B cell (primary cell): Measurements from ENCODE around the gene OR6K2. TPM values are rescaled to one million over a fixed set of nuclear protein-coding genes. Genes with fewer than 3 reads are reported as not detected.

Experiments used
- ATAC-seq: fragments of 200-7000 bp; cut with Tn5 transposase; one replicate; pipeline ENCODE4 v1.10.0; 2021; ENCODE audit warnings: low read depth, mild to moderate bottlenecking, moderate number of reproducible peaks, moderate library complexity
- CTCF ChIA-PET: fragments of 350-600 bp; sonication (Branson Sonifier 250); formaldehyde crosslinking; loops from one replicate; lab custom pipeline; 2021; ENCODE audit warnings: antibody characterized with exemption, inconsistent platforms; lab: Charles Lee
- POLR2A ChIA-PET: fragments of 350-600 bp; sonication (Branson Sonifier 250); formaldehyde crosslinking; loops from one replicate; lab custom pipeline; 2021; ENCODE audit warnings: antibody characterized with exemption; lab: Charles Lee
- DNase-seq: peaks from one replicate; pipeline ENCODE4 v3.0.0; 2013
- H2AFZ ChIP-seq: 2 replicates; pipeline ENCODE4 v1.6.1; 2012; ENCODE audit warnings: mild to moderate bottlenecking, low read depth, low read length; ENCODE audit not compliant: insufficient read depth, poor library complexity, severe bottlenecking
- H3K27ac ChIP-seq, 2 donors: 1 replicate in 1 of 2; 2 replicates in 1 of 2; pipeline ENCODE4 v1.5.1; 2012 to 2013; ENCODE audit warnings: low read length in 2 of 2, mild to moderate bottlenecking in 2 of 2, moderate library complexity in 1 of 2
- H3K27me3 ChIP-seq, 4 experiments: fragments of 200-600 bp in 1 of 4; sonication (generic) in 1 of 4; replicated peaks in 1 of 4; 1 replicate in 2 of 4; 2 replicates in 2 of 4; pipeline versions ENCODE4 v1.6.1 to v1.7.0; 2013 to 2016; ENCODE audit warnings: low read length in 3 of 4, mild to moderate bottlenecking in 2 of 4, mixed read lengths in 1 of 4, moderate library complexity in 1 of 4; ENCODE audit not compliant: insufficient read depth in 4 of 4, control insufficient read depth in 3 of 4; ENCODE audit errors: control extremely low read depth in 1 of 4
- H3K36me3 ChIP-seq, 2 experiments: replicated peaks in 1 of 2; 1 replicate in 1 of 2; 2 replicates in 1 of 2; pipeline versions ENCODE4 v1.6.1 to v1.7.1; 2013; ENCODE audit warnings: low read length in 1 of 2; ENCODE audit not compliant: insufficient read depth in 2 of 2, control insufficient read depth in 1 of 2; ENCODE audit errors: control extremely low read depth in 1 of 2, extremely low read depth in 1 of 2
- H3K4me1 ChIP-seq, 2 donors: fragments of 200-600 bp in 1 of 2; sonication (generic) in 1 of 2; 1 replicate in 1 of 2; 2 replicates in 1 of 2; pipeline versions ENCODE4 v1.5.1 to v1.6.1; 2013 to 2017; ENCODE audit warnings: low read length in 2 of 2; ENCODE audit not compliant: control insufficient read depth in 2 of 2, insufficient read depth in 2 of 2
- H3K4me2 ChIP-seq: replicated peaks from 2 replicates; pipeline ENCODE3; 2012; ENCODE audit warnings: mild to moderate bottlenecking, low read depth, low read length; ENCODE audit not compliant: poor library complexity, severe bottlenecking
- H3K4me3 ChIP-seq, 5 experiments: fragments of 200-600 bp in 1 of 5; sonication (generic) in 1 of 5; 1 replicate in 3 of 5; 2 replicates in 2 of 5; pipeline versions ENCODE4 v1.5.1 to v1.7.0; 2011 to 2016; ENCODE audit warnings: low read length in 4 of 5, mild to moderate bottlenecking in 4 of 5, low read depth in 2 of 5, control low read depth in 1 of 5, moderate library complexity in 1 of 5; ENCODE audit not compliant: insufficient read depth in 1 of 5; ENCODE audit errors: control extremely low read depth in 1 of 5, extremely low read depth in 1 of 5
- H3K79me2 ChIP-seq: fragments of 200-600 bp; sonication (generic); one replicate; pipeline ENCODE4 v1.6.0; 2016; ENCODE audit warnings: low read length; ENCODE audit not compliant: control insufficient read depth, insufficient read depth
- H3K9ac ChIP-seq: fragments of 200-600 bp; sonication (generic); 2 replicates; pipeline ENCODE4 v1.6.1; 2017; ENCODE audit warnings: mild to moderate bottlenecking, low read length, moderate library complexity
- H3K9me3 ChIP-seq, 3 donors: one replicate each; pipeline versions ENCODE4 v1.6.1 to v1.7.1; 2013; ENCODE audit warnings: low read length in 2 of 3; ENCODE audit not compliant: control insufficient read depth in 2 of 3, insufficient read depth in 1 of 3; ENCODE audit errors: control extremely low read depth in 1 of 3
- H4K20me1 ChIP-seq: 2 replicates; pipeline ENCODE4 v1.6.0; 2012; ENCODE audit warnings: mild to moderate bottlenecking, low read length; ENCODE audit not compliant: insufficient read depth, control insufficient read depth, poor library complexity, severe bottlenecking
- H3K27ac Mint-ChIP-seq: one replicate; pipeline ENCODE4 v1.8.0; 2021; ENCODE audit warnings: mixed read lengths
- H3K27me3 Mint-ChIP-seq: one replicate; pipeline ENCODE4 v1.8.0; 2021; ENCODE audit warnings: mixed read lengths
- H3K4me1 Mint-ChIP-seq: one replicate; pipeline ENCODE4 v1.8.0; 2021; ENCODE audit warnings: mixed read lengths
- H3K4me3 Mint-ChIP-seq: one replicate; pipeline ENCODE4 v1.8.0; 2021; ENCODE audit warnings: mixed read lengths
- H3K9me3 Mint-ChIP-seq: one replicate; pipeline ENCODE4 v1.8.0; 2022; ENCODE audit warnings: mixed read lengths; ENCODE audit not compliant: insufficient read depth
- CTCF ChIP-seq: fragments of 200-600 bp; IDR thresholded peaks from one replicate; pipeline ENCODE4 v1.8.0; 2022; ENCODE audit warnings: antibody characterized with exemption, mild to moderate bottlenecking
- EZH2 ChIP-seq: IDR thresholded peaks from 2 replicates; pipeline ENCODE4 v1.6.1; 2012; ENCODE audit warnings: borderline replicate concordance, low read depth, mild to moderate bottlenecking, moderate library complexity, low read length; ENCODE audit not compliant: insufficient read depth, poor library complexity, severe bottlenecking
- WGBS: methylation state at CpG from one replicate; pipeline ENCODE4 v1.1.5; 2013; ENCODE audit warnings: missing lambda C conversion rate; ENCODE audit not compliant: insufficient coverage; 5-methylcytosine and 5-hydroxymethylcytosine counted together
- intact Hi-C: fragments of 100-400 bp; cut with micrococcal nuclease; formaldehyde crosslinking; loops from one replicate; pipeline ENCODE4 v1.10.0; 2022
- polyA plus RNA-seq: library from polyadenylated mRNA; depleted of rRNA; stranded (reverse); fragments of >200 nt; gene quantifications from 2 replicates; pipeline ENCODE4 v1.2.3, GENCODE V29; 2012
- total RNA-seq, 2 donors: library from RNA; stranded (reverse); fragments of 120-200 nt in 1 of 2; gene quantifications; 1 replicate in 1 of 2; 2 replicates in 1 of 2; pipeline versions ENCODE4 v1.2.3 to v1.2.4, GENCODE V29; 2013 to 2022

Gene OR6K2
- total and polyA plus RNA-seq, 2 donors (not counting 1 experiment from before 2014, with no cell fraction given), result not detected

- TF ChIP-seq EZH2 (no peak), CTCF (no peak)
- CTCF ChIA-PET, result no interaction called here
These were observed 30.0 kb upstream of the OR6K2 start for GRCh38 chr1:158730453-158730852.

GRCh38 chr1:158728510-158729225 lies 28.2 kb upstream of the OR6K2 start:
- TF ChIP-seq EZH2 (no peak), CTCF (no peak)
- H3K27me3 ChIP-seq, result peaks cover 0 to 10% (median 0%) of the 10 kb centered on the region in 4 experiments
- no peak overlapping the region for H3K27ac Mint-ChIP-seq
- H3K36me3 ChIP-seq, result no peaks in the 10 kb centered on the region
- H3K4me1 ChIP-seq, result no peaks in the 10 kb centered on the region
- POLR2A ChIA-PET, result no interaction called here
- no peak overlapping the region for H3K27ac ChIP-seq
- no peak overlapping the region for H3K4me3 Mint-ChIP-seq
- no peak overlapping the region for H3K4me3 ChIP-seq
- H4K20me1 ChIP-seq, result no peaks in the 10 kb centered on the region
- no peak for ATAC-seq
- intact Hi-C loops, result no loop called here
- DNase-seq, result no peak
- no peak overlapping the region for H2AFZ ChIP-seq
- no peaks in the 10 kb centered on the region for H3K4me1 Mint-ChIP-seq
- H3K4me2 ChIP-seq, result no peak overlapping the region
- no peaks in the 10 kb centered on the region for H3K9me3 ChIP-seq
- peaks cover 26% of the 10 kb centered on the region for H3K27me3 Mint-ChIP-seq
- H3K9me3 Mint-ChIP-seq, result no peaks in the 10 kb centered on the region
- H3K9ac ChIP-seq, result no peak overlapping the region
- H3K79me2 ChIP-seq, result no peaks in the 10 kb centered on the region
- CTCF ChIA-PET, result no interaction called here
- WGBS, result no CpG with 5 or more reads among the region's 3 CpGs

More at GRCh38 chr1:158730453-158730852, 30.0 kb upstream of the OR6K2 start:
- Mint-ChIP-seq H3K4me1 (no peaks in the 10 kb centered on the region), H3K9me3 (no peaks in the 10 kb centered on the region), H3K27ac (no peak overlapping the region), H3K4me3 (no peak overlapping the region), H3K27me3 (peaks cover 16% of the 10 kb centered on the region)
- Histone ChIP-seq H3K36me3 (no peaks in the 10 kb centered on the region), H3K9me3 (no peaks in the 10 kb centered on the region), H2AFZ (no peak overlapping the region), H3K4me1 (no peaks in the 10 kb centered on the region), H3K27me3 (peaks cover 0 to 9% (median 0%) of the 10 kb centered on the region in 4 experiments), H3K9ac (no peak overlapping the region), H3K4me3 (no peak overlapping the region), H3K27ac (no peak overlapping the region), H3K79me2 (no peaks in the 10 kb centered on the region), H4K20me1 (no peaks in the 10 kb centered on the region), H3K4me2 (no peak overlapping the region)
- intact Hi-C loops, result no loop called here
- no peak for ATAC-seq
- no peak for DNase-seq
- WGBS, result 100% methylated on average over 1 of the region's 4 CpGs
- POLR2A ChIA-PET, result no interaction called here
